DND-41 (cell line): Measurements from ENCODE around the gene KRTAP10-5.

Source experiments
- CTCF ChIP-seq: IDR thresholded peaks from 2 replicates; pipeline ENCODE4 v1.5.1; 2012; ENCODE audit warnings: borderline replicate concordance, low read length, moderate library complexity, mild to moderate bottlenecking; ENCODE audit not compliant: poor library complexity, severe bottlenecking; ENCODE audit errors: extremely low read depth
- EZH2 ChIP-seq: IDR thresholded peaks from 3 replicates; pipeline ENCODE4 v1.6.1; 2012; ENCODE audit warnings: borderline replicate concordance, low read depth, mild to moderate bottlenecking, moderate library complexity, low read length, inconsistent platforms; ENCODE audit not compliant: severe bottlenecking

GRCh38 chr21:44626673-44627143 lies 46.3 kb upstream of the KRTAP10-5 start, which contains the start of gene KRTAP10-9:
- TF ChIP-seq CTCF (no peak), EZH2 (no peak)
